ENCODE measurements around the gene SLC38A9.

SLC38A9 gene

GRCh38 chr5:55645304-55645703 is 66.8 kb downstream of the SLC38A9 start:
- DNase-seq: no peak

DNA sequence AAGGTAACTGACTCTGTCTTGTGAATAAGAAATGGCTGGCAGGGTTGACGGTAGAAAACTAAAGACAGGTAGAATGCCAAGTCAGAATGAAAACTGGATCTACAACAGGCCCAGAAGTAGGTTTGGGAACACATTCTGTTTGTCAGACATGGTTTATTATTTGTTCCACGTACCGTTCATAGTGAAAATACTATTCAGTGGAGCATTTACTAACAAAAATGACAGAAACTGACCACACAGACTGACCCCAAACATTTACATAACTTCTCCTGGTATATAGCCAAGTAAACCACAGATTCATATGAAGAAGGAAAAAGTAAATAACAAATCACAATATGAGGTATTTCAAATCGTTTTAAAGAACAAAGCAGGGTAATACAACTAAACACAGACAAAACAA is 73.7 kb downstream of the SLC38A9 start:
- DNase-seq: no peak

GRCh38 chr5:55638051-55638450 is 74.1 kb downstream of the SLC38A9 start:
- no peak for DNase-seq

GRCh38 chr5:55636683-55637082 is 75.4 kb downstream of the SLC38A9 start:
- no peak for DNase-seq

DNA sequence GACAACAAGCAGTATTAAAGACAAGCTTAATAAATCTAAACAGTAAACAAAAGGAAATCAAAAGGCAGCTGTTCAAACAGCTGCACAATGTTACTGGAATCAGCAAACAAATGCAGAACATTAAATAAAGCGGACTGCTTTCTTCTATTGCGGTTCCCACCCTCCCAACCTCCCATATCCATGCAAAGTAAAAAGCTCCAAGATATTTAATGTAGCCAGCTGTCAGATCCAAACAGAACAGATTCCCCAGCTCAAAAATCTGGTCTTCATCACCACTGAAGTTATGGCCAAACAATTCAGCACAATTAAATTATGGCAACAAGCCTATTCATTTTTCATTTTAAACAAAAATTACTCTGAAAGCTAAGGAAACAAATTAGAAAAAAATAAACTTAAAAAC is 75.9 kb downstream of the SLC38A9 start:
- no peak for DNase-seq

GRCh38 chr5:55634866-55635265 is 77.3 kb downstream of the SLC38A9 start:
- no peak for DNase-seq

GRCh38 chr5:55634209-55634805 is 77.8 kb downstream of the SLC38A9 start:
- no peak for DNase-seq

- no peak for DNase-seq
Measured at GRCh38 chr5:55633574-55634208, 78.4 kb downstream of the SLC38A9 start.

DNA sequence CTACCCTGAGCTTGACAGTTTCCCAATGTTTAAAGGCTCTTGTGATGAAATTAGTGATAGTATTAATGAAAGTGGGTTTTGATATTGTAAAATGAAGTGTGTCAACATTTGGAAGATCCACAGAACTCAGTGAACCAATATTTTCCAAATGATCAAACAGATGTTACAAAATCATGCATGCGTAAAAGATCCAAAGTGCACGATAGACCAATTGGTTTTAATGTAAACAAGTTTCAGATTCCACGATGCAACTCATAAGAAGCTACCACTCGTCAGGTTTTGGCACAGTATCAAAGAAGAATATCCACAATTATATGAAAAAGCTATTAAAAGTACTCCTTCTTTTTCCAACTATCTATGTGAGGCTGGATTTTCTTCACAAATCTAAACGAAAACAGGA is 82.3 kb downstream of the SLC38A9 start:
- DNase-seq: no peak

- no peak for DNase-seq
Measured at GRCh38 chr5:55626790-55627189, 85.3 kb downstream of the SLC38A9 start.

DNA sequence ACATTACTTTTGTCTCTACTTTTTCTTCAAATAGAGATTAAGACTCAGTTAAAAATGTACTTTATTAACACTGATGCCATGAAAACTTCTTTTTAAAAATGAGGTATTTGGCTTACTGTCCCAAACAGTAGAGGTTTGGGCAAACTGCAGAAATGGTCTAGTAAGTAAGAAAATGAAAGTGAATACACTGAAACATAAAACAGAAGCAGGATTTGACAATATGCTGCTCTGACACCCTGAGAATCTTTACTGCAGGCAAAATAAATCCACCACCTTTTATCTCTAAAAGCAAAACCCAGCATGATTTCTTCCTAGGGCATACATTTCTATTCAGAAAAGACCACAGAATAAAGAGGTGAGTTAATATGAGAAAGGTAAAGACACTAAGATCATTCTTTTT is 86.2 kb downstream of the SLC38A9 start:
- DNase-seq: no peak

- no peak for DNase-seq
Measured at GRCh38 chr5:55625589-55625909, 86.6 kb downstream of the SLC38A9 start.

DNA sequence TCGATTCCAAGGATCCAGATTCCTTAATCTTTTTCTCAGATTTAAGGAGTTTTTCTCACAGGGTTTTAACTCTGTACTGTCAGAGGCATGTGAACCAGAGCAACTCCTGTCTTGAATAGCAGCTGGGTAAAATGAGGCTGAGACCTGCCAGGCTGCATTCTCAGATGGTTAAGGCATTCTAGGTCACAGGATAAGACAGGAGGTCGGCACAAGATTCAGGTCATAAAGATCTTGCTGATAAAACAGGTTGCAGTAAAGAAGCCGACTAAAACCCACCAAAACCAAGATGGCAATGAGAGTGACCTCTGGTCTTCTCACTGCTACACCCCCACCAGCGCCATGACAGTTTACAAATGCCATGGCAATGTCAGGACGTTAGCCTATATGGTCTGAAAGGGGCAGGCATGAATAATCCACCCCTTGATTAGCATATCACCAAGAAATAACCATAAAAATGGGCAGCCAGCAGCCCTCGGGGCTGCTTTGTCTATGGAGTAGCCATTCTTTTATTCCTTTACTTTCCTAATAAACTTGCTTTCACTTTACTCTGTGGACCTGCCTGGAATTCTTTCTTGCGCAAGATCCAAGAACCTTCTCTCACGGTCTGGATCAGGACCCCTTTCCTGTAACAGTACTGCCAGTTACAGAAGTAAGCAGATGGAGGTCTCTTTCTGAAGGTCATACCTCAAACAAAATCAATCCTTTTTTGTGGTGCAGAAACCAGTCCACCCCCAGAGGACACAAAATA is 87.1 kb downstream of the SLC38A9 start:
- no peak for DNase-seq

GRCh38 chr5:55623789-55624188 is 88.3 kb downstream of the SLC38A9 start:
- DNase-seq: no peak

DNA sequence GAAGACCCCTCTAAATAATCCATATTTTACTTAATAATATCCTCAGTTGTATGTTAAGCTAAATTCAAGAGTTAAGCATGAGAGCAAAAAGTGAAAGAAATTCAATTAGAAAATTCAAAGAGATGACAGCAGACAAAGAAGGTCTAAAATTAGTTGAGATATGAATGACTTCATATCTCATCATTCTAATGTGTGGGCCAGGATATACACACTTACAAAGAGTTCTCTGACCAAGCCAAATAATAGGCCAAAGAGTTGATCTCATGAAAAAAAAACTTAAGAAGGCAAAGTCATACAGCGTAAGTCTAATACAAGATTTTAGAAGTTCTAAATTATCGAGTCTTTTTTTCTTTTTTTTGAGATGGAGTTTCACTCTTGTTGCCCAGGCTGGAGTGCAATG is 89.7 kb downstream of the SLC38A9 start:
- DNase-seq: no peak

- no peak for DNase-seq
Measured at GRCh38 chr5:55621229-55621628, 90.9 kb downstream of the SLC38A9 start.

DNA sequence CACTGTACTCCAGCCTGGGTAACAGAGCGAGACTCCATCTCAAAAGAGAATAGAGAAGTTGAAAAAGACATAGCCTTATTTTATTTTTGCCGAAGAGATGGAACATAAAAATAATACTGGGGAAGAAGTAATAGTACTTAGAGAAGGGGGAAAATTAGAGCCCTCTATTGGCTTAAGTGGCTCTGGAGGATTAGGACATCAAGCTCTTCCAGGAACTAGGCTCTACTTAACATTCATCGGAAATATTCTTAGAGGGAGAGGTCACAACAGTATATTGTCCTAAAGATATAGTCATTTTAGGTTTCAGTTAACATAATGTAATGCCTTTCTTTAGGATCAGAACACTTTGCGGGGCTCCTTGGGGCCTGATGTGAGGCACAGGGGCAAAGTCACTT is 91.4 kb downstream of the SLC38A9 start:
- DNase-seq: no peak

GRCh38 chr5:55620009-55620765 is 91.9 kb downstream of the SLC38A9 start:
- no peak for DNase-seq

DNA sequence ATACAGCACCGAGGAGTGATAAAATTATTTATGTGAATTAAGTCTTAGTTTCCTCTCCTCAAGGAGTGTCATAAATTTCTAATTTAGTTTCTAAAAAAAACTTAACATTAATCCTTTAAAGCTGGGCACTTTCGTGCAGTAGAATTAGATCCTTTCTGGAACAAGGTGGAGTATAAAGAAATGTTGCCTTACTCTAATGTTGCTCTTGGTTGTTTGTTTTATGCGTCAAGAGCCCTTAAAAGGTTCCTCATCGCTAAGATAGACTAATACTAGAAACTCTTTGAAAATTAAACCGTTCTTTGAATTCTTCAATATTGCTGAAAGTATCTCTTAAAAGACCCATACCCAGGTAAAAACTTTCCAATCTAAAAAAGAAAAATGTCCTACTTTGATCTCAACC is 93.8 kb downstream of the SLC38A9 start:
- DNase-seq: no peak

DNA sequence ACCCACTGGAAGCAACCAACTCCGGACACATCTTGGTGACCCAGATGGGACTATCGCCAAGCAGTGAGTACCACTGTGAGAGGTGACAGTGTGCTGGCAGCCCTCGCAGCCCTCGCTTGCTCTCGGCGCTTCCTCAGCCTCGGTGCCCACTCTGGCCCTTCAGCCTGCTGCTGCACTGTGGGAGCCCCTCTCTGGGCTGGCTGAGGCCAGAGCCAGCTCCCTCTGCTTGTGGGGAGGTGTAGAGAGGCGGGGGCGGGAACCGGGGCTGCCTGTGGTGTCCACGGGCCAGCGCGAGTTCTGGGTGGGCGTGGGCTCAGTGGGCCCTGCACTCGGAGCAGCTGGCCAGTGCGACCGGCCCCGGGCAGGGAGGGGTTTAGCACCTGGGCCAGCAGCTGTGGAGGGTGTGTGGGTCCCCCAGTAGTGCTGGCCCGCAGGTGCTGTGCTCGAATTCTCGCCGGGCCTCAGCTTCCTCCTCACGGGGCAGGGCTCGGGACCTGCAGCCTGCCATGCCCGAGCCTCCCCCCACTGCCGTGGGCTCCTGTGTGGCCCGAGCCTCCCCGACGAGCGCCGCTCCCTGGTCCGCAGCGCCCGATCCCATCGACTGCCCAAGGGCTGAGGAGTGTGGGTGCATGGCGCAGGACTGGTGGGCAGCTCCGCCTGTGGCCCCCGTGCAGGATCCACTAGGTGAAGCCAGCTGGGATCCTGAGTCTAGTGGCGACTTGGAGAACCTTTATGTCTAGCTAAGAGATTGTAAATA is 98.8 kb downstream of the SLC38A9 start:
- no peak for DNase-seq

DNA sequence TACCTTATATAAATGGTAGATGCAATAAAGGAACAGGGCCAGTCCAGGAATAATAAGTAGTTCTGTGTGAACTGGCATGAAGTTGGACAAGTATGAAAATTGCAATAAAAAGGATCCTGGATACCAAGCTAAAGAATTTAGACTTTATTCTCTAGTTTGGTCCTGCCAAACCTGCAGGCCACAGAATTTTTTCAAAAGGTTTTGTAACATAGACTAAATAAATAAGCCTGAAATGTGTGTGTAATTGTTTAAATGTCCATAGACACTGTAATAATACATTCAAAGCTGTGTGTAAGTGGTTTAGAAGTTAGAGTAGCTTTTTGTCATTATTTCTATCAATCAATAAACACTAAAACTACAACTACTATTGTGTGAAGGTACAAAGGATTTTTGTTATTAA is 101.6 kb downstream of the SLC38A9 start:
- no peak for DNase-seq

DNA sequence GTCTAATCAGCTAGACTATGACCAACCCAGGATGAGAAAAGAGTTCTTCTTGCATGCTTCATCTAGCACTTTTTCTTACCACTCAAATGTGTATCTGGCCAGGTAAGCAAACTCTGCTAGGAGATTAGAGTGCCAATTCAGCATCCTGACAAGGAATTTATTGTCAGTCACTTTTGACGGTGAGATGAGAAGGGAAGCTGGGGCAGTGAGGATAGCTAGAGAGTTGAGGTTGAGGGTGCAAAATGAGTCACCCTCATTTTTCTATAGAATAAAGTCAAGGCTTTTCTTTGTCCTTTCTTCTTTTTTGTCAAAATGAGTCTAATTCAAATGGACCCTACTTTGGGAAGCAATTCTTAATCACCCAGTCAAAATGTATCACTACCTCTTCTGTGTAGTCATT is 102.7 kb downstream of the SLC38A9 start:
- DNase-seq: no peak

Data from stimulated activated CD4-positive, alpha-beta T cell treated with anti-CD3 and anti-CD28 coated beads, Interleukin-4, amount 100 ng/mL, for 24 hours (primary cell).